HG03139 (cell line): ENCODE results near the gene RPL22.

Source experiments
- ATAC-seq: cut with Tn5 transposase; IDR thresholded peaks from one replicate; pipeline ENCODE4 v1.9.1; 2021; ENCODE audit not compliant: unreplicated experiment

The RPL22 gene

GRCh38 chr1:6205849-6206519 is 6.6 kb upstream of the RPL22 start, which contains the start of gene RNF207:
Gene RNF207 (plus strand): TSS chr1:6206119. CDS start chr1:6206536, 417 bp downstream.
- ATAC-seq = no peak

GRCh38 chr1:6202256-6202655 is 2.9 kb upstream of the RPL22 start:
- ATAC-seq = no peak

- no peak for ATAC-seq
Observed at GRCh38 chr1:6200188-6200809, 904 bp upstream of the RPL22 start.

- ATAC-seq = peak; percentile 24
Observed at GRCh38 chr1:6198646-6199297, 623 bp downstream of the RPL22 start.

- no peak for ATAC-seq
Observed at GRCh38 chr1:6197746-6198427, 1.5 kb downstream of the RPL22 start.

- no peak for ATAC-seq
Observed at GRCh38 chr1:6191968-6192367, 7.4 kb downstream of the RPL22 start.

GRCh38 chr1:6188466-6188865 is 10.9 kb downstream of the RPL22 start:
- no peak for ATAC-seq

- ATAC-seq = no peak
Observed at GRCh38 chr1:6185635-6186382, 13.6 kb downstream of the RPL22 start.

- ATAC-seq = no peak
Observed at GRCh38 chr1:6185151-6185550, 14.2 kb downstream of the RPL22 start.

GRCh38 chr1:6184083-6184783 is 15.2 kb downstream of the RPL22 start:
- no peak for ATAC-seq

- no peak for ATAC-seq
Observed at GRCh38 chr1:6183520-6183989, 15.8 kb downstream of the RPL22 start.

- no peak for ATAC-seq
Observed at GRCh38 chr1:6181347-6181770, 18.0 kb downstream of the RPL22 start.

- no peak for ATAC-seq
Observed at GRCh38 chr1:6180707-6181311, 18.6 kb downstream of the RPL22 start.

- no peak for ATAC-seq
Observed at GRCh38 chr1:6180268-6180706, 19.1 kb downstream of the RPL22 start, which contains the start of gene CHD5. Gene CHD5 (minus strand): TSS chr1:6180321. CDS start chr1:6180023, 298 bp downstream.

- ATAC-seq = no peak
Observed at GRCh38 chr1:6179564-6180175, 19.7 kb downstream of the RPL22 start.

GRCh38 chr1:6178751-6179563 is 20.4 kb downstream of the RPL22 start:
- no peak for ATAC-seq

GRCh38 chr1:6177681-6178380 is 21.6 kb downstream of the RPL22 start:
- no peak for ATAC-seq

GRCh38 chr1:6176779-6177178 is 22.6 kb downstream of the RPL22 start:
- no peak for ATAC-seq
